ENCODE results near the gene HLA-DOA.

HLA-DOA gene

DNA sequence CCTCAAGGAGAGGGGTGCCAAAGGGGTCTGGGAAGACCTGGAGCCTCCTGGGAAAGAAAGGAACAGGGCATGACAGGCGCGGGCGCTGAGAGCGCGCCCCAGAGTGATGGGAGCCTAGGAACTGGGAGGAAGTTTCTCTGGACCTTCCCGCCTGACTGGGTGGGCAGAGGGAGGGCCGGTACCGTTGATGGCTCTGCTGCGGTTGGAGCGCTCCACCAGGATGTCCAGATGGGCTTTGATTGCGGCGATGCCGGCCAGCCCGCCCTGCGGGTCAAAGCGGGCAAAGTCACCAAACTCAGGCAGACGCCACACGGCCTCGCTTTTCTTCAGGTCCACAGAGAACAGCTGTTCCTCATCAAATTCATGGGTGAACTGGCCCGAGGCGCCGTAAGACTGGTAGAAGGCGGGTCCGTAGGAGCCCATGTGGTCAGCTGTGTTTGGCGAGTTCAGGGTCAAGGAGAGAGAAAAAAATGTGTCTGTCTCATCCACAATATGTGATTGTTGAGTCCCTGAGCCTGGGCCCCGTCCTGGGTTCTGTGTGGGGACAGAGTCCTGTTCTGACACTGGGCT is 1.5 kb downstream of the HLA-DOA start:
- no peak overlapping the region for H3K27ac ChIP-seq
- TF ChIP-seq, protein P1, sequence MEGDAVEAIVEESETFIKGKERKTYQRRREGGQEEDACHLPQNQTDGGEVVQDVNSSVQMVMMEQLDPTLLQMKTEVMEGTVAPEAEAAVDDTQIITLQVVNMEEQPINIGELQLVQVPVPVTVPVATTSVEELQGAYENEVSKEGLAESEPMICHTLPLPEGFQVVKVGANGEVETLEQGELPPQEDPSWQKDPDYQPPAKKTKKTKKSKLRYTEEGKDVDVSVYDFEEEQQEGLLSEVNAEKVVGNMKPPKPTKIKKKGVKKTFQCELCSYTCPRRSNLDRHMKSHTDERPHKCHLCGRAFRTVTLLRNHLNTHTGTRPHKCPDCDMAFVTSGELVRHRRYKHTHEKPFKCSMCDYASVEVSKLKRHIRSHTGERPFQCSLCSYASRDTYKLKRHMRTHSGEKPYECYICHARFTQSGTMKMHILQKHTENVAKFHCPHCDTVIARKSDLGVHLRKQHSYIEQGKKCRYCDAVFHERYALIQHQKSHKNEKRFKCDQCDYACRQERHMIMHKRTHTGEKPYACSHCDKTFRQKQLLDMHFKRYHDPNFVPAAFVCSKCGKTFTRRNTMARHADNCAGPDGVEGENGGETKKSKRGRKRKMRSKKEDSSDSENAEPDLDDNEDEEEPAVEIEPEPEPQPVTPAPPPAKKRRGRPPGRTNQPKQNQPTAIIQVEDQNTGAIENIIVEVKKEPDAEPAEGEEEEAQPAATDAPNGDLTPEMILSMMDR (conservative IDR thresholded peaks at IDR 0.05; ENCODE audit: low read depth, low read length): no peak
- H2AFZ ChIP-seq (ENCODE audit: low read depth): no peak overlapping the region
- H4K20me1 ChIP-seq (ENCODE audit: insufficient read depth): no peaks in the 10 kb centered on the region
- H3K36me3 ChIP-seq (ENCODE audit: insufficient read depth): no peaks in the 10 kb centered on the region
- H3K9ac ChIP-seq: no peak overlapping the region
- no peaks in the 10 kb centered on the region for H3K79me2 ChIP-seq (ENCODE audit: insufficient read depth, low read depth)
- H3K27me3 ChIP-seq (ENCODE audit: insufficient read depth, low read depth): no peaks in the 10 kb centered on the region
- no peak overlapping the region for H3K4me2 ChIP-seq
- no peak overlapping the region for H3K4me3 ChIP-seq (IDR thresholded peaks at IDR 0.05; ENCODE audit: insufficient read depth, low read depth, low read length)
- H3K4me1 ChIP-seq (ENCODE audit: low read depth, poor library complexity, severe bottlenecking): no peaks in the 10 kb centered on the region

- Histone ChIP-seq H4K20me1 (ENCODE audit: insufficient read depth) (no peaks in the 10 kb centered on the region), H3K36me3 (ENCODE audit: insufficient read depth) (no peaks in the 10 kb centered on the region), H3K79me2 (ENCODE audit: insufficient read depth, low read depth) (no peaks in the 10 kb centered on the region), H3K9ac (no peak overlapping the region), H3K27me3 (ENCODE audit: insufficient read depth, low read depth) (no peaks in the 10 kb centered on the region), H2AFZ (ENCODE audit: low read depth) (no peak overlapping the region), H3K4me2 (no peak overlapping the region), H3K4me1 (ENCODE audit: low read depth, poor library complexity, severe bottlenecking) (no peaks in the 10 kb centered on the region), H3K27ac (no peak overlapping the region), H3K4me3 (IDR thresholded peaks at IDR 0.05; ENCODE audit: insufficient read depth, low read depth, low read length) (no peak overlapping the region)
- TF ChIP-seq, protein P1 (conservative IDR thresholded peaks at IDR 0.05; ENCODE audit: low read depth, low read length): no peak
Observed at GRCh38 chr6:33004940-33005339, 4.5 kb downstream of the HLA-DOA start.

DNA sequence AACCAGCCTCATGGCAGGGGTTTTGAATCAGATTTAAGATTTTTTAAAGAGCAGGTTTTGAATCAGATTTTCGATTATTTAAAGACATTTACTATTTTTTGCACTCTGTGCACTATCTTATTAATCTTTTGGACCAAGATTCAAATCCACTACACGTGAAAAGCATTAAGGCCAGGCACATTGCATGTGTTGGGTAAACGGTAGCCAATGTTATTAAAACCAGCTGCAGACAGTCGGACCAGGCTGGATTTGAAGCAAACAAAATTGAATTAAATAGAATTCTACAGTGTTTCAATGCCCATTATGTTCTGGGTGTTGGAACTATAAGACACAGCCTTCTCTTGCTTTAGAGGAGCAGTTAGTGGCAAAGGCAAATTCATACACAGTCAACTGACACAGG is 7.7 kb downstream of the HLA-DOA start:
- no peak overlapping the region for H3K4me3 ChIP-seq (IDR thresholded peaks at IDR 0.05; ENCODE audit: insufficient read depth, low read depth, low read length)
- H3K4me1 ChIP-seq (ENCODE audit: low read depth, poor library complexity, severe bottlenecking): no peaks in the 10 kb centered on the region
- H4K20me1 ChIP-seq (ENCODE audit: insufficient read depth): no peaks in the 10 kb centered on the region
- H3K27me3 ChIP-seq (ENCODE audit: insufficient read depth, low read depth): no peaks in the 10 kb centered on the region
- no peak overlapping the region for H3K27ac ChIP-seq
- H2AFZ ChIP-seq (ENCODE audit: low read depth): no peak overlapping the region
- no peaks in the 10 kb centered on the region for H3K36me3 ChIP-seq (ENCODE audit: insufficient read depth)
- TF ChIP-seq, protein P1 (conservative IDR thresholded peaks at IDR 0.05; ENCODE audit: low read depth, low read length): no peak
- H3K4me2 ChIP-seq: no peak overlapping the region
- no peak overlapping the region for H3K9ac ChIP-seq
- no peaks in the 10 kb centered on the region for H3K79me2 ChIP-seq (ENCODE audit: insufficient read depth, low read depth)

- Histone ChIP-seq H3K27me3 (ENCODE audit: insufficient read depth, low read depth) (no peaks in the 10 kb centered on the region), H3K27ac (no peak overlapping the region), H2AFZ (ENCODE audit: low read depth) (no peak overlapping the region), H3K9ac (no peak overlapping the region), H3K4me1 (ENCODE audit: low read depth, poor library complexity, severe bottlenecking) (no peaks in the 10 kb centered on the region), H3K36me3 (ENCODE audit: insufficient read depth) (no peaks in the 10 kb centered on the region), H3K4me2 (no peak overlapping the region), H3K79me2 (ENCODE audit: insufficient read depth, low read depth) (no peaks in the 10 kb centered on the region), H4K20me1 (ENCODE audit: insufficient read depth) (no peaks in the 10 kb centered on the region), H3K4me3 (IDR thresholded peaks at IDR 0.05; ENCODE audit: insufficient read depth, low read depth, low read length) (no peak overlapping the region)
- TF ChIP-seq, protein P1 (conservative IDR thresholded peaks at IDR 0.05; ENCODE audit: low read depth, low read length): no peak
Observed at GRCh38 chr6:33000055-33000454, 9.3 kb downstream of the HLA-DOA start.

Data from KMS-11 (cell line).